Stomach (tissue), 4 donors: ENCODE measurements around the gene MYRFL.

ENCODE experiments used
- EP300 ChIP-seq: sonication (generic); formaldehyde crosslinking; IDR thresholded peaks from one replicate; pipeline ENCODE4 v1.6.1; 2017; ENCODE audit warnings: antibody characterized with exemption
- POLR2A ChIP-seq, 4 donors: fragments of 450-650 bp; IDR thresholded peaks; one replicate each; pipeline ENCODE4 v1.6.1; 2016; ENCODE audit warnings: antibody characterized with exemption in 4 of 4, control low read depth in 2 of 4, mild to moderate bottlenecking in 1 of 4, moderate library complexity in 1 of 4
- POLR2AphosphoS5 ChIP-seq, 3 donors: sonication (generic); formaldehyde crosslinking; IDR thresholded peaks; one replicate each; pipeline ENCODE4 v1.6.1; 2016; ENCODE audit warnings: antibody characterized with exemption in 3 of 3
- TF ChIP-seq, protein P1 (sequence below), 7 experiments: fragments of 450-650 bp in 4 of 7; fragments of 200-600 bp in 3 of 7; sonication (generic) in 3 of 7; IDR thresholded peaks; one replicate each; pipeline ENCODE4 v1.5.1; 2016 to 2019; ENCODE audit warnings: antibody characterized with exemption in 7 of 7, control low read depth in 2 of 7, mild to moderate bottlenecking in 1 of 7

DNA sequence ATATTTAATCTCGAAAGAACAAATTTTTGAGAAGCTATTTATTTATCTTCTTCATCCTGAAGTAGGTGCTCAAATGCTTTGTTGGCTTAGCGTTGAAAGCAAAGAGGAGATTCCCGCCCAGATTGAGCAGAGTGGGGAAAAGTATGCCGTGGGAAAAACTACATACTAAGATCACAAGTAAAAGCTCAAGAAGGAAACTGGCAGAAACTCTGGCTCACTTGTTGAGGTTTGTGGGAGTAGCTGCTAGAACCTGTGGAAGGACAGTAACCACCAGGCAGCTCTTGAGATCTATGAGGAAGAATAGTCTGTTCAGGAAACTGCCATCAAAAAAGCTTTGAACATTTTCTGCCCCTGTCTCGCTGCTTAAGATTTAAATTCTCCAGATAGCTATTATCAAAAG is 3.9 kb downstream of the MYRFL start:
- no peak for TF ChIP-seq POLR2A (IDR thresholded peaks at IDR 0.05)
- TF ChIP-seq, protein P1, sequence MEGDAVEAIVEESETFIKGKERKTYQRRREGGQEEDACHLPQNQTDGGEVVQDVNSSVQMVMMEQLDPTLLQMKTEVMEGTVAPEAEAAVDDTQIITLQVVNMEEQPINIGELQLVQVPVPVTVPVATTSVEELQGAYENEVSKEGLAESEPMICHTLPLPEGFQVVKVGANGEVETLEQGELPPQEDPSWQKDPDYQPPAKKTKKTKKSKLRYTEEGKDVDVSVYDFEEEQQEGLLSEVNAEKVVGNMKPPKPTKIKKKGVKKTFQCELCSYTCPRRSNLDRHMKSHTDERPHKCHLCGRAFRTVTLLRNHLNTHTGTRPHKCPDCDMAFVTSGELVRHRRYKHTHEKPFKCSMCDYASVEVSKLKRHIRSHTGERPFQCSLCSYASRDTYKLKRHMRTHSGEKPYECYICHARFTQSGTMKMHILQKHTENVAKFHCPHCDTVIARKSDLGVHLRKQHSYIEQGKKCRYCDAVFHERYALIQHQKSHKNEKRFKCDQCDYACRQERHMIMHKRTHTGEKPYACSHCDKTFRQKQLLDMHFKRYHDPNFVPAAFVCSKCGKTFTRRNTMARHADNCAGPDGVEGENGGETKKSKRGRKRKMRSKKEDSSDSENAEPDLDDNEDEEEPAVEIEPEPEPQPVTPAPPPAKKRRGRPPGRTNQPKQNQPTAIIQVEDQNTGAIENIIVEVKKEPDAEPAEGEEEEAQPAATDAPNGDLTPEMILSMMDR (IDR thresholded peaks at IDR 0.05): no peak
- no peak for TF ChIP-seq POLR2AphosphoS5 (IDR thresholded peaks at IDR 0.05)
- no peak for TF ChIP-seq EP300
